ENCODE results near the gene PPP1R16B. TPM values are rescaled to one million over a fixed set of nuclear protein-coding genes. Genes with fewer than 3 reads are reported as not detected.

The PPP1R16B gene
- total and polyA plus RNA-seq, 10 of the 15 experiments (the other 5 are each of a cell fraction or from before 2014, with no cell fraction given): 13.4 to 90.2 (median 66.7) TPM

GRCh38 chr20:38890497-38890818 is 85.0 kb downstream of the PPP1R16B start:
- Histone ChIP-seq H3K9ac (ENCODE audit: control insufficient read depth, insufficient read depth, low read length) (no peak overlapping the region), H3K4me2 (ENCODE audit: control insufficient read depth, insufficient read depth) (no peak overlapping the region), H3K9me3 (replicated peaks; ENCODE audit: control insufficient read depth, insufficient read depth, low read length) (no peaks in the 10 kb centered on the region), H3K36me3 (ENCODE audit: control insufficient read depth in 2 of 2, insufficient read depth in 2 of 2, low read length in 1 of 2) (peaks cover 36 to 39% of the 10 kb centered on the region in 2 experiments), H3K79me2 (ENCODE audit: control insufficient read depth, insufficient read depth, low read length) (peaks cover 36% of the 10 kb centered on the region), H3K4me3 (no peak overlapping the region), H3K27ac (ENCODE audit: control insufficient read depth, insufficient read depth) (peak overlapping the region; percentile 91), H4K20me1 (ENCODE audit: control insufficient read depth, insufficient read depth) (no peaks in the 10 kb centered on the region), H3K27me3 (replicated peaks in 1 of 2; ENCODE audit: control insufficient read depth in 2 of 2, insufficient read depth in 2 of 2, low read length in 1 of 2) (no peaks in the 10 kb centered on the region), H3K4me1 (ENCODE audit: control insufficient read depth, insufficient read depth, low read length) (peaks cover 50% of the 10 kb centered on the region), H2AFZ (ENCODE audit: control insufficient read depth, low read depth, low read length) (no peak overlapping the region)
- FAIRE-seq (no peak), DNase-seq (ENCODE audit: low read depth, low spot score) (no peak), ATAC-seq (peak; percentile 6)
- ChIA-PET SMC1A (ENCODE audit: uncharacterized antibody, unreplicated experiment) (interaction anchor here (1.8 to 6.6 kb wide), 7 partner anchors 9 to 142 kb away, joined by 5 to 131 read pairs (median 49); partner anchors contain the start of gene ACTR5), RAD21 (ENCODE audit: unreplicated experiment) (interaction anchor here (0.9 to 6.5 kb wide), 8 partner anchors 13 to 139 kb away, joined by 3 to 205 read pairs (median 82); partner anchors contain the start of genes ACTR5 and PPP1R16B), CTCF (interaction anchor here (4.0 to 6.9 kb wide), 4 partner anchors 13 to 243 kb away, joined by 41 to 183 read pairs (median 96); no protein-coding TSS in a partner anchor), POLR2A (interaction anchor here (1.2 to 4.6 kb wide), 4 partner anchors 10 to 32 kb away, joined by 3 to 60 read pairs (median 16); no protein-coding TSS in a partner anchor)
- in situ Hi-C loops (cut with MboI) (no loop called here), intact Hi-C loops (cut with micrococcal nuclease; ENCODE audit: unreplicated experiment) (no loop called here)
- 37% methylated on average over 3 of the region's 3 CpGs for WGBS (ENCODE audit: insufficient coverage, insufficient replicate concordance, low lambda C conversion rate, missing lambda C conversion rate)
- BruUV-seq (replicated peaks): no TSS peak
- TF ChIP-seq CBX3 (IDR thresholded peaks at IDR 0.05; ENCODE audit: borderline replicate concordance, low read depth): no peak
- TF ChIP-seq, protein P1, sequence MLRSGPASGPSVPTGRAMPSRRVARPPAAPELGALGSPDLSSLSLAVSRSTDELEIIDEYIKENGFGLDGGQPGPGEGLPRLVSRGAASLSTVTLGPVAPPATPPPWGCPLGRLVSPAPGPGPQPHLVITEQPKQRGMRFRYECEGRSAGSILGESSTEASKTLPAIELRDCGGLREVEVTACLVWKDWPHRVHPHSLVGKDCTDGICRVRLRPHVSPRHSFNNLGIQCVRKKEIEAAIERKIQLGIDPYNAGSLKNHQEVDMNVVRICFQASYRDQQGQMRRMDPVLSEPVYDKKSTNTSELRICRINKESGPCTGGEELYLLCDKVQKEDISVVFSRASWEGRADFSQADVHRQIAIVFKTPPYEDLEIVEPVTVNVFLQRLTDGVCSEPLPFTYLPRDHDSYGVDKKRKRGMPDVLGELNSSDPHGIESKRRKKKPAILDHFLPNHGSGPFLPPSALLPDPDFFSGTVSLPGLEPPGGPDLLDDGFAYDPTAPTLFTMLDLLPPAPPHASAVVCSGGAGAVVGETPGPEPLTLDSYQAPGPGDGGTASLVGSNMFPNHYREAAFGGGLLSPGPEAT (IDR thresholded peaks at IDR 0.05; ENCODE audit: low read depth): no peak
- peak; percentile 68 for TF ChIP-seq ZNF24 (IDR thresholded peaks at IDR 0.05)
- TF ChIP-seq HDGF (IDR thresholded peaks at IDR 0.05): no peak
- TF ChIP-seq POLR2A (IDR thresholded peaks at IDR 0.05; ENCODE audit: low read depth, low read length): no peak; the same call in 1 of the 2 replicates
- no peak for TF ChIP-seq SMAD5 (IDR thresholded peaks at IDR 0.05; ENCODE audit: low read depth)
- TF ChIP-seq ESRRA (IDR thresholded peaks at IDR 0.05; ENCODE audit: low read length): no peak
- no peak for TF ChIP-seq ZBTB4 (CRISPR knock-in tag; IDR thresholded peaks at IDR 0.05)
- TF ChIP-seq, protein P2, sequence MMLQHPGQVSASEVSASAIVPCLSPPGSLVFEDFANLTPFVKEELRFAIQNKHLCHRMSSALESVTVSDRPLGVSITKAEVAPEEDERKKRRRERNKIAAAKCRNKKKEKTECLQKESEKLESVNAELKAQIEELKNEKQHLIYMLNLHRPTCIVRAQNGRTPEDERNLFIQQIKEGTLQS (IDR thresholded peaks at IDR 0.05; ENCODE audit: borderline replicate concordance, extremely low read depth, low read depth, low read length): no peak
- no peak for TF ChIP-seq MAX (IDR thresholded peaks at IDR 0.05; ENCODE audit: low read depth, low read length)
- no peak for TF ChIP-seq ZNF217 (IDR thresholded peaks at IDR 0.05)
- TF ChIP-seq NFXL1 (IDR thresholded peaks at IDR 0.05; ENCODE audit: borderline replicate concordance): no peak
- TF ChIP-seq, protein P3, sequence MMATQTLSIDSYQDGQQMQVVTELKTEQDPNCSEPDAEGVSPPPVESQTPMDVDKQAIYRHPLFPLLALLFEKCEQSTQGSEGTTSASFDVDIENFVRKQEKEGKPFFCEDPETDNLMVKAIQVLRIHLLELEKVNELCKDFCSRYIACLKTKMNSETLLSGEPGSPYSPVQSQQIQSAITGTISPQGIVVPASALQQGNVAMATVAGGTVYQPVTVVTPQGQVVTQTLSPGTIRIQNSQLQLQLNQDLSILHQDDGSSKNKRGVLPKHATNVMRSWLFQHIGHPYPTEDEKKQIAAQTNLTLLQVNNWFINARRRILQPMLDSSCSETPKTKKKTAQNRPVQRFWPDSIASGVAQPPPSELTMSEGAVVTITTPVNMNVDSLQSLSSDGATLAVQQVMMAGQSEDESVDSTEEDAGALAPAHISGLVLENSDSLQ (IDR thresholded peaks at IDR 0.05): 0 out of 2 replicates have a peak, but pooled peaks have one; percentile 29
- TF ChIP-seq BACH1 (IDR thresholded peaks at IDR 0.05; ENCODE audit: borderline replicate concordance): no peak
- TF ChIP-seq POU2F2 (IDR thresholded peaks at IDR 0.05; ENCODE audit: borderline replicate concordance, low read depth, low read length): no peak
- peak; percentile 41; the same call in 1 of the 2 replicates for TF ChIP-seq CREB1 (IDR thresholded peaks at IDR 0.05; ENCODE audit: low read depth)
- no peak; the same call in 1 of the 2 replicates for TF ChIP-seq POLR2AphosphoS5 (IDR thresholded peaks at IDR 0.05; ENCODE audit: low read length)
- TF ChIP-seq RUNX3 (IDR thresholded peaks at IDR 0.05; ENCODE audit: low read length): peak; percentile 37; the same call in 1 of the 2 replicates
- no peak for TF ChIP-seq RCOR1 (conservative IDR thresholded peaks at IDR 0.05; ENCODE audit: low read depth, low read length)
- peak in 1 of 2 experiments; percentile 30; a peak in 1 of 4 replicates for TF ChIP-seq ETV6 (conservative IDR thresholded peaks at IDR 0.05 in 1 of 2, IDR thresholded peaks at IDR 0.05 in 1 of 2; ENCODE audit: borderline replicate concordance in 1 of 2, low read depth in 1 of 2)

All from GM12878 (cell line).